GM12891 (cell line): ENCODE results near the gene MFAP2.

ENCODE experiments used
- PAX5 ChIP-seq: IDR thresholded peaks from 2 replicates; pipeline ENCODE4 v1.6.1; 2011; ENCODE audit warnings: low read length, moderate library complexity, mild to moderate bottlenecking; ENCODE audit not compliant: insufficient read depth, severe bottlenecking
- POLR2A ChIP-seq: IDR thresholded peaks from 2 replicates; pipeline ENCODE4 v1.6.1; 2011; ENCODE audit warnings: low read depth, low read length, control low read depth
- POLR2AphosphoS5 ChIP-seq: IDR thresholded peaks from 2 replicates; pipeline ENCODE4 v1.6.1; 2011; ENCODE audit warnings: low read depth, low read length, control low read depth
- SPI1 ChIP-seq: IDR thresholded peaks from 2 replicates; pipeline ENCODE4 v1.6.1; 2011; ENCODE audit warnings: low read depth, low read length, control low read depth

- TF ChIP-seq POLR2A (no peak), SPI1 (no peak), POLR2AphosphoS5 (no peak), PAX5 (no peak)
Observed at GRCh38 chr1:16970132-16970910, 10.1 kb downstream of the MFAP2 start.
